ENCODE measurements around the gene PARL.

Gene PARL

GRCh38 chr3:183829466-183829865, 55.2 kb downstream of the PARL start:
- Histone ChIP-seq H3K4me3 (ENCODE audit: low read length, poor library complexity, severe bottlenecking) (no peak overlapping the region), H3K79me2 (ENCODE audit: insufficient read depth, low read length) (no peaks in the 10 kb centered on the region), H2AFZ (ENCODE audit: low read length) (no peak overlapping the region), H3K9me3 (ENCODE audit: insufficient read depth, low read depth, low read length) (no peaks in the 10 kb centered on the region), H3K9me2 (replicated peaks; ENCODE audit: low read depth, low read length) (no peaks in the 10 kb centered on the region), H4K20me1 (ENCODE audit: insufficient read depth, low read length, poor library complexity, severe bottlenecking) (no peaks in the 10 kb centered on the region), H3F3A (ENCODE audit: low read depth) (no peaks in the 10 kb centered on the region), H3K9ac (ENCODE audit: low read depth, low read length, poor library complexity, severe bottlenecking) (no peak overlapping the region), H3K4me2 (ENCODE audit: low read depth, low read length, poor library complexity, severe bottlenecking) (no peak overlapping the region), H3K27me3 (ENCODE audit: insufficient read depth, low read length, poor library complexity, severe bottlenecking) (no peaks in the 10 kb centered on the region), H3K4me1 (ENCODE audit: insufficient read depth, low read length, poor library complexity, severe bottlenecking) (no peaks in the 10 kb centered on the region), H3K36me3 (ENCODE audit: insufficient read depth, low read length) (peaks cover 60% of the 10 kb centered on the region)
- no peak for TF ChIP-seq CTCF (conservative IDR thresholded peaks at IDR 0.05; ENCODE audit: low read length)
- no peak for TF ChIP-seq EZH2phosphoT487 (IDR thresholded peaks at IDR 0.05; ENCODE audit: borderline replicate concordance)

- Histone ChIP-seq H3K9me2 (replicated peaks; ENCODE audit: low read depth, low read length) (no peaks in the 10 kb centered on the region), H3K9ac (ENCODE audit: low read depth, low read length, poor library complexity, severe bottlenecking) (no peak overlapping the region), H3K9me3 (ENCODE audit: insufficient read depth, low read depth, low read length) (no peaks in the 10 kb centered on the region), H3K27me3 (ENCODE audit: insufficient read depth, low read length, poor library complexity, severe bottlenecking) (no peaks in the 10 kb centered on the region), H3K4me1 (ENCODE audit: insufficient read depth, low read length, poor library complexity, severe bottlenecking) (no peaks in the 10 kb centered on the region), H3K79me2 (ENCODE audit: insufficient read depth, low read length) (no peaks in the 10 kb centered on the region), H4K20me1 (ENCODE audit: insufficient read depth, low read length, poor library complexity, severe bottlenecking) (no peaks in the 10 kb centered on the region), H2AFZ (ENCODE audit: low read length) (no peak overlapping the region), H3K36me3 (ENCODE audit: insufficient read depth, low read length) (peaks cover 51% of the 10 kb centered on the region), H3K4me2 (ENCODE audit: low read depth, low read length, poor library complexity, severe bottlenecking) (no peak overlapping the region), H3F3A (ENCODE audit: low read depth) (no peaks in the 10 kb centered on the region), H3K4me3 (ENCODE audit: low read length, poor library complexity, severe bottlenecking) (no peak overlapping the region)
- TF ChIP-seq CTCF (conservative IDR thresholded peaks at IDR 0.05; ENCODE audit: low read length) (no peak), EZH2phosphoT487 (IDR thresholded peaks at IDR 0.05; ENCODE audit: borderline replicate concordance) (no peak)
Observed at GRCh38 chr3:183828538-183828870, 56.2 kb downstream of the PARL start.

GRCh38 chr3:183827809-183828537, 56.7 kb downstream of the PARL start:
- Histone ChIP-seq H3K4me2 (ENCODE audit: low read depth, low read length, poor library complexity, severe bottlenecking) (no peak overlapping the region), H3K27me3 (ENCODE audit: insufficient read depth, low read length, poor library complexity, severe bottlenecking) (no peaks in the 10 kb centered on the region), H3K4me3 (ENCODE audit: low read length, poor library complexity, severe bottlenecking) (no peak overlapping the region), H3K9me3 (ENCODE audit: insufficient read depth, low read depth, low read length) (no peaks in the 10 kb centered on the region), H4K20me1 (ENCODE audit: insufficient read depth, low read length, poor library complexity, severe bottlenecking) (no peaks in the 10 kb centered on the region), H2AFZ (ENCODE audit: low read length) (no peak overlapping the region), H3K36me3 (ENCODE audit: insufficient read depth, low read length) (peaks cover 46% of the 10 kb centered on the region), H3K79me2 (ENCODE audit: insufficient read depth, low read length) (no peaks in the 10 kb centered on the region), H3K4me1 (ENCODE audit: insufficient read depth, low read length, poor library complexity, severe bottlenecking) (no peaks in the 10 kb centered on the region), H3K9me2 (replicated peaks; ENCODE audit: low read depth, low read length) (no peaks in the 10 kb centered on the region), H3F3A (ENCODE audit: low read depth) (no peaks in the 10 kb centered on the region), H3K9ac (ENCODE audit: low read depth, low read length, poor library complexity, severe bottlenecking) (no peak overlapping the region)
- TF ChIP-seq EZH2phosphoT487 (IDR thresholded peaks at IDR 0.05; ENCODE audit: borderline replicate concordance) = no peak
